BJ (cell line): ENCODE measurements around the gene MOBP. TPM values are rescaled to one million over a fixed set of nuclear protein-coding genes. Genes with fewer than 3 reads are reported as not detected.
A peak's percentile ranks its signal among the peaks of the same experiment; 100 is the strongest.

ENCODE experiments used
- CTCF ChIA-PET: fragments of 350-600 bp; formaldehyde crosslinking; extraction: SDS; loops from one replicate; lab custom pipeline; 2021; ENCODE audit warnings: antibody characterized with exemption, inconsistent platforms; lab: Yijun Ruan, JAX
- POLR2A ChIA-PET: fragments of 300-600 bp; sonication (Branson Sonifier 250); formaldehyde crosslinking; extraction: SDS; loops from one replicate; lab custom pipeline; 2021; ENCODE audit warnings: antibody characterized with exemption; lab: Charles Lee
- DNase-seq: peaks from one replicate; pipeline ENCODE4 v3.0.0-alpha.2; 2011; ENCODE audit warnings: low read depth
- H3K27me3 ChIP-seq: 2 replicates; pipeline ENCODE4 v1.6.0; 2011; ENCODE audit warnings: low read length; ENCODE audit not compliant: control insufficient read depth, insufficient read depth
- H3K36me3 ChIP-seq: 2 replicates; pipeline ENCODE4 v1.5.1; 2011; ENCODE audit warnings: low read length; ENCODE audit not compliant: control insufficient read depth, insufficient read depth
- H3K4me3 ChIP-seq: 2 replicates; pipeline ENCODE4 v1.5.1; 2011; ENCODE audit warnings: low read depth, mild to moderate bottlenecking, control low read depth, low read length
- polyA plus RNA-seq: library from polyadenylated mRNA; depleted of rRNA; stranded (reverse); fragments of >200 nt; gene quantifications from 2 replicates; pipeline ENCODE4 v1.2.3, GENCODE V29; 2011
- TF ChIP-seq, protein P1 (sequence below): IDR thresholded peaks from 2 replicates; pipeline ENCODE4 v1.5.1; 2011; ENCODE audit warnings: low read depth, mild to moderate bottlenecking, control low read depth, inconsistent platforms, low read length, moderate library complexity; ENCODE audit not compliant: insufficient read depth

MOBP gene
- polyA plus RNA-seq, 1 experiment: not detected

DNA sequence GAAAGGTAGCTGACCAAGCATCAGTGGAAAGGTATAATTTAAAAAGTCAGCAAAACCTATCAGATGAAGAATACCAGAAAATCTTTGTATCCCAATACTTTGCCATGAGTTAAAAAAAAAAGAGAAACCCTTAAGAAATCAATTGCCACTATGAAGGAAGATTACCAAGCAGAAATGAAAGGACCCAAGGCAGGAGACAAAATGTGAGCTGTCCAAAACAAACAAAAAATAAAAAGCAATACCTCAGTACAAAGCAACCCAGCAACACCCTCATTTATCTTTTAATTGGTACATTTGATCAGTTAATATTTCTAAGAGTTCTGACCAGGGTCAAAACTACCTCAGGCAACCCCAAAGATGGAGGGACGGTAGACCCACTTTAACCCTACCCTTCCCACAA, 65.3 kb downstream of the MOBP start:
- CTCF ChIA-PET: interaction anchor here (0.6 to 1.8 kb wide), 2 partner anchors 9 to 123 kb away, joined by 3 to 6 read pairs; no protein-coding TSS in a partner anchor
- no peak for DNase-seq
- POLR2A ChIA-PET: no interaction called here
- H3K4me3 ChIP-seq: no peak overlapping the region
- H3K36me3 ChIP-seq: no peaks in the 10 kb centered on the region
- no peaks in the 10 kb centered on the region for H3K27me3 ChIP-seq
- TF ChIP-seq, protein P1, sequence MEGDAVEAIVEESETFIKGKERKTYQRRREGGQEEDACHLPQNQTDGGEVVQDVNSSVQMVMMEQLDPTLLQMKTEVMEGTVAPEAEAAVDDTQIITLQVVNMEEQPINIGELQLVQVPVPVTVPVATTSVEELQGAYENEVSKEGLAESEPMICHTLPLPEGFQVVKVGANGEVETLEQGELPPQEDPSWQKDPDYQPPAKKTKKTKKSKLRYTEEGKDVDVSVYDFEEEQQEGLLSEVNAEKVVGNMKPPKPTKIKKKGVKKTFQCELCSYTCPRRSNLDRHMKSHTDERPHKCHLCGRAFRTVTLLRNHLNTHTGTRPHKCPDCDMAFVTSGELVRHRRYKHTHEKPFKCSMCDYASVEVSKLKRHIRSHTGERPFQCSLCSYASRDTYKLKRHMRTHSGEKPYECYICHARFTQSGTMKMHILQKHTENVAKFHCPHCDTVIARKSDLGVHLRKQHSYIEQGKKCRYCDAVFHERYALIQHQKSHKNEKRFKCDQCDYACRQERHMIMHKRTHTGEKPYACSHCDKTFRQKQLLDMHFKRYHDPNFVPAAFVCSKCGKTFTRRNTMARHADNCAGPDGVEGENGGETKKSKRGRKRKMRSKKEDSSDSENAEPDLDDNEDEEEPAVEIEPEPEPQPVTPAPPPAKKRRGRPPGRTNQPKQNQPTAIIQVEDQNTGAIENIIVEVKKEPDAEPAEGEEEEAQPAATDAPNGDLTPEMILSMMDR: no peak

DNA sequence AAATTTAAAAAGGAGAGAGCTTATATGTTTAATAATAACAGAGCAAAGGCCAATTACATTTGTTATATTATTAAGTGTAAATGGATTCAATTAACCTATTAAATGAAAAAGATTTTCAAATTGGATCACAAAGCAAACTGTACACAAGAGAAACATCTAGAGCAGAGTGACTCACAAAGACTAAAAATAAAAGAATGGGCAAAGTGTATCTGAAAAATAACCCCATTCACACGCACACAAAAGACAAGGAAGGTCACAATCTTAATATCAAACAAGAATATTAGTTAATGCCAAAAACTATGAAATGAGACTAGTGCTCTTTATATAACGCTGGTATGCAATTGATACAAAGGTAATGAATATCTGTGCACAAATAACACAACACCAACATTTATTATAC, 65.7 kb downstream of the MOBP start:
- ChIA-PET CTCF (interaction anchor here (0.6 to 1.8 kb wide), 2 partner anchors 8 to 123 kb away, joined by 3 to 6 read pairs; no protein-coding TSS in a partner anchor), POLR2A (no interaction called here)
- H3K27me3 ChIP-seq: no peaks in the 10 kb centered on the region
- DNase-seq: no peak
- no peak overlapping the region for H3K4me3 ChIP-seq
- TF ChIP-seq, protein P1: no peak
- no peaks in the 10 kb centered on the region for H3K36me3 ChIP-seq

DNA sequence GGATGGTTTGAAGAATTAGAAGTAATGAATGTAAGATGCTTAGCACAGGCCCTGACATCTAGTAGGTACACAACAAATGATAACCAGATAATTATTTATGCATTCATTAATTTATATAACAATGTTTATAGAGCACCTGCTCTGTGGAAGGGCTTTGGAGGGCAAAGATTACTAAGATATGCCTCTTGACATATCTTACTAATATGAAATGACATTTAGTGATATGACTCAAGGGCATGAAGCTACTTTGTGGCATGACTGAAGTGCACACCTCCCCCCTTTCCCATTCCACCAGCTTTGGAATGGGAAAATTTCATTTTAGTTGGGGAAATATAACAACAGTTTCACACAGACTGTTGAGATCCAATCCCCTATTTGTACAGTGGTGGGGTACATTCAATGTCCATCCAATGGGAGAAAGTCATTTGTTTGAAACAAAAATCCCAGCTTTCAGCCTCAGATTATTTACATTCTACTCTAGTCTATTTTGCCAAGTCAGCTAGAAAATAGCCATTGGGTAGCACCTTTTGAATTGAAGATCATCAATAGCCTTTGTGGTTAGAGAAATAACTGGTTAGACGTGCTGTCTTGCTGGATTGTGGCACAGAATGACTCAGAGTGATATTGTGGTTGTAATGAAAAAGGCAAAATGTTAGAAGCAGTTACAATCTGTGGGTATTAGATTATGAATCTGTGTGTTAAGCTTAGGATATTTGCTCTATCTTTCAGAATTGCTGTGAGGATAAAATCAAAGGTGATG, 72.9 kb downstream of the MOBP start:
- DNase-seq: no peak
- ChIA-PET POLR2A (no interaction called here), CTCF (interaction anchor here (0.6 to 6.1 kb wide), 12 partner anchors 8 to 769 kb away, joined by 3 to 45 read pairs (median 4); no protein-coding TSS in a partner anchor)
- H3K4me3 ChIP-seq: no peak overlapping the region
- no peaks in the 10 kb centered on the region for H3K27me3 ChIP-seq
- TF ChIP-seq, protein P1: no peak
- H3K36me3 ChIP-seq: no peaks in the 10 kb centered on the region

DNA sequence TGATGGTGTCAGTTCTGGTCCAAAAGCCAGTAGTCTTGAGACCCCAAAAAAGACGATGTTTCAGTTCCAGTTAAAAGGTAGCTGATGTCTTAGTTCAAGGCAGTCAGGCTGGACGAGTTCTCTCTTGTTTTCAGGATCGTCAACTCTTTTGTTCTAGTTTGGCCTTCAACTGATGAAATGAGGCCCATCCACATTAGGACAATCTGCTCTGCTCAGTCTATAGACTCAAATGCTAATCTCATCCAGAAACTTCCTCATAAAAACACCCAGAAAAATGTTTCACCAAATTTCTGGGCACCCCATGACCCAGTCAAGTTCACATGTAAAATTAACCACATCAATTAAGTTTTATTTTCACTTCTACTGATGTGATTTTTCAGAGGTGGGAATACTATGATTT, 74.0 kb downstream of the MOBP start:
- POLR2A ChIA-PET: interaction anchor here (1.0 kb wide), 1 partner anchor 135 kb away, joined by 4 read pairs; no protein-coding TSS in a partner anchor
- no peak for DNase-seq
- CTCF ChIA-PET: interaction anchor here (0.7 to 6.1 kb wide), 14 partner anchors 9 to 775 kb away, joined by 3 to 45 read pairs (median 4); no protein-coding TSS in a partner anchor
- no peaks in the 10 kb centered on the region for H3K36me3 ChIP-seq
- H3K27me3 ChIP-seq: no peaks in the 10 kb centered on the region
- no peak overlapping the region for H3K4me3 ChIP-seq
- TF ChIP-seq, protein P1: no peak

DNA sequence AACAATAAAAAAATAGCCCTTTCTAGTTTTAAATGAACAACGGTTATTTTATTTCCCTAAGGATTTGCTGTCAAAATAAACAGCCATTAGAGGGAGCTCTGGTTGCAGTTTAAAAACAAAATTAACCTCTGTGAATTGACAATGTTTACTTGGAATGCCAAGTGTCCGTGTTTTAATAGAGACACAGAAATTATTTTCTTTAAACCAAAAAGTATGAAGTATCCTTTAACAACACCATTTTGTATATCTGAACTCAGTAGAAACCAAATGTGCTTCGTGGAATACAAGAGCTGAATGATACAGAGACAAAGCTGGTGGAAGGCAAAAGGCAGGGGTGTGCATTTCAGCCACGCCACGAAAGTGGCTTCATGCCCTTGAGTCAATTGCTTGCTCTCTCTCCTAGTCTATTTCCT, 74.4 kb downstream of the MOBP start:
- ChIA-PET POLR2A (interaction anchor here (1.0 kb wide), 1 partner anchor 135 kb away, joined by 4 read pairs; no protein-coding TSS in a partner anchor), CTCF (interaction anchor here (0.7 to 6.1 kb wide), 14 partner anchors 9 to 775 kb away, joined by 3 to 45 read pairs (median 4); no protein-coding TSS in a partner anchor)
- Histone ChIP-seq H3K36me3 (no peaks in the 10 kb centered on the region), H3K27me3 (no peaks in the 10 kb centered on the region), H3K4me3 (no peak overlapping the region)
- DNase-seq: no peak
- TF ChIP-seq, protein P1: peak; percentile 57
